ENCODE results near the gene SELENON.

- TF ChIP-seq MAFK (IDR thresholded peaks at IDR 0.05; ENCODE audit: low read length) (no peak), SMAD1 (IDR thresholded peaks at IDR 0.05; ENCODE audit: low read depth, low read length, partially characterized antibody) (no peak), ZNF143 (CRISPR knock-in tag; IDR thresholded peaks at IDR 0.05) (no peak), CBX2 (IDR thresholded peaks at IDR 0.05; ENCODE audit: insufficient read depth, low read length, poor library complexity, severe bottlenecking) (no peak), TBP (optimal IDR thresholded peaks at IDR 0.05; ENCODE audit: low read depth, low read length) (no peak), PKNOX1 (IDR thresholded peaks at IDR 0.05) (no peak), ARID3A (IDR thresholded peaks at IDR 0.05; ENCODE audit: borderline replicate concordance, low read depth, low read length) (no peak), EZH2 (IDR thresholded peaks at IDR 0.05; ENCODE audit: borderline replicate concordance, low read depth, low read length) (no peak)
Measured at GRCh38 chr1:25867210-25867991, 67.4 kb downstream of the SELENON start.

Measured in K562 (cell line).